HG03045 (cell line): Measurements from ENCODE around the gene RAB3GAP2.
"Not testable (repeated sequence)": the region's sequence is repeated elsewhere in the genome, so short reads cannot be mapped to it uniquely, and the experiment has no call there.

Source experiments
- ATAC-seq: cut with Tn5 transposase; IDR thresholded peaks from one replicate; pipeline ENCODE4 v1.9.1; 2021; ENCODE audit warnings: mild to moderate bottlenecking, moderate library complexity; ENCODE audit not compliant: unreplicated experiment

Gene RAB3GAP2

GRCh38 chr1:220272047-220272840 lies at the start of gene RAB3GAP2:
Gene RAB3GAP2 (minus strand): TSS chr1:220272453. CDS start chr1:220272337, 116 bp downstream.
- peak; percentile 99 for ATAC-seq

GRCh38 chr1:220321758-220322157 lies 49.5 kb upstream of the RAB3GAP2 start:
- ATAC-seq: no peak

- no peak for ATAC-seq
Observed at GRCh38 chr1:220320709-220321108, 48.5 kb upstream of the RAB3GAP2 start.

GRCh38 chr1:220318673-220319072 lies 46.4 kb upstream of the RAB3GAP2 start:
- ATAC-seq: no peak

GRCh38 chr1:220317161-220317560 lies 44.9 kb upstream of the RAB3GAP2 start:
- no peak for ATAC-seq

- ATAC-seq: no peak
Observed at GRCh38 chr1:220316305-220316704, 44.1 kb upstream of the RAB3GAP2 start.

GRCh38 chr1:220315070-220315839 lies 43.0 kb upstream of the RAB3GAP2 start:
- ATAC-seq: no peak

GRCh38 chr1:220313576-220313975 lies 41.3 kb upstream of the RAB3GAP2 start:
- no peak for ATAC-seq

- ATAC-seq: not testable (repeated sequence)
Observed at GRCh38 chr1:220310147-220310546, 37.9 kb upstream of the RAB3GAP2 start.

- no peak for ATAC-seq
Observed at GRCh38 chr1:220307607-220308006, 35.4 kb upstream of the RAB3GAP2 start.

- ATAC-seq: no peak
Observed at GRCh38 chr1:220306339-220306738, 34.1 kb upstream of the RAB3GAP2 start.

- ATAC-seq: no peak
Observed at GRCh38 chr1:220303871-220304270, 31.6 kb upstream of the RAB3GAP2 start.

GRCh38 chr1:220301630-220302029 lies 29.4 kb upstream of the RAB3GAP2 start:
- ATAC-seq: no peak

- ATAC-seq: no peak
Observed at GRCh38 chr1:220300442-220301121, 28.3 kb upstream of the RAB3GAP2 start.

- no peak for ATAC-seq
Observed at GRCh38 chr1:220299337-220299736, 27.1 kb upstream of the RAB3GAP2 start.

GRCh38 chr1:220298470-220299205 lies 26.4 kb upstream of the RAB3GAP2 start:
- no peak for ATAC-seq

- no peak for ATAC-seq
Observed at GRCh38 chr1:220296981-220297380, 24.7 kb upstream of the RAB3GAP2 start.

GRCh38 chr1:220294846-220295301 lies 22.6 kb upstream of the RAB3GAP2 start:
- ATAC-seq: no peak

- no peak for ATAC-seq
Observed at GRCh38 chr1:220291580-220291979, 19.3 kb upstream of the RAB3GAP2 start.

GRCh38 chr1:220290140-220290761 lies 18.0 kb upstream of the RAB3GAP2 start:
- no peak for ATAC-seq
